ENCODE data around the gene TMC3.

TMC3 gene

GRCh38 chr15:81322676-81323253 lies 51.2 kb downstream of the TMC3 start:
- no peak for DNase-seq (ENCODE audit: low read depth)

GRCh38 chr15:81321667-81322066 lies 52.3 kb downstream of the TMC3 start:
- no peak for DNase-seq (ENCODE audit: low read depth)

GRCh38 chr15:81317642-81318017 lies 56.4 kb downstream of the TMC3 start:
- no peak for DNase-seq (ENCODE audit: low read depth)

GRCh38 chr15:81316267-81316666 lies 57.7 kb downstream of the TMC3 start:
- no peak for DNase-seq (ENCODE audit: low read depth)

- DNase-seq (ENCODE audit: low read depth): no peak
These were observed 58.4 kb downstream of the TMC3 start for GRCh38 chr15:81315452-81316175.

GRCh38 chr15:81314378-81314777 lies 59.6 kb downstream of the TMC3 start:
- DNase-seq (ENCODE audit: low read depth): no peak

- no peak for DNase-seq (ENCODE audit: low read depth)
These were observed 60.3 kb downstream of the TMC3 start for GRCh38 chr15:81313686-81314085.

GRCh38 chr15:81312790-81313543 lies 61.0 kb downstream of the TMC3 start:
- no peak for DNase-seq (ENCODE audit: low read depth)

GRCh38 chr15:81311752-81312464 lies 62.1 kb downstream of the TMC3 start:
- DNase-seq (ENCODE audit: low read depth): no peak

GRCh38 chr15:81310480-81310879 lies 63.5 kb downstream of the TMC3 start:
- DNase-seq (ENCODE audit: low read depth): no peak

GRCh38 chr15:81309647-81310450 lies 64.2 kb downstream of the TMC3 start:
- no peak for DNase-seq (ENCODE audit: low read depth)

- no peak for DNase-seq (ENCODE audit: low read depth)
These were observed 65.8 kb downstream of the TMC3 start for GRCh38 chr15:81308260-81308659.

- no peak for DNase-seq (ENCODE audit: low read depth)
These were observed 69.8 kb downstream of the TMC3 start for GRCh38 chr15:81304226-81304625.

- DNase-seq (ENCODE audit: low read depth): no peak
These were observed 70.5 kb downstream of the TMC3 start for GRCh38 chr15:81303244-81304225.

- no peak for DNase-seq (ENCODE audit: low read depth)
These were observed 71.3 kb downstream of the TMC3 start for GRCh38 chr15:81302701-81303109.

GRCh38 chr15:81301815-81302399 lies 72.1 kb downstream of the TMC3 start:
- no peak for DNase-seq (ENCODE audit: low read depth)

GRCh38 chr15:81301385-81301784 lies 72.6 kb downstream of the TMC3 start:
- no peak for DNase-seq (ENCODE audit: low read depth)

GRCh38 chr15:81299630-81300273 lies 74.3 kb downstream of the TMC3 start:
- DNase-seq (ENCODE audit: low read depth): no peak

GRCh38 chr15:81299156-81299555 lies 74.9 kb downstream of the TMC3 start:
- DNase-seq (ENCODE audit: low read depth): no peak

- DNase-seq (ENCODE audit: low read depth): no peak
These were observed 75.4 kb downstream of the TMC3 start for GRCh38 chr15:81298611-81299010.

Data from activated T-helper 1 cell treated with Interleukin-2 at 50 U/mL for 16 hours (primary cell).